ENCODE data around the gene RIMS3.

GRCh38 chr1:40645118-40645680 lies 20.3 kb downstream of the RIMS3 start:
- no peak for TF ChIP-seq EZH2 (IDR thresholded peaks at IDR 0.05; ENCODE audit: borderline replicate concordance, insufficient read depth, low read length, poor library complexity, severe bottlenecking)
- no peak for TF ChIP-seq CTCF (IDR thresholded peaks at IDR 0.05; ENCODE audit: poor library complexity, severe bottlenecking)
- no peak for TF ChIP-seq TAF1 (IDR thresholded peaks at IDR 0.05; ENCODE audit: low read depth)
- TF ChIP-seq RAD21 (conservative IDR thresholded peaks at IDR 0.05): no peak
- TF ChIP-seq REST (IDR thresholded peaks at IDR 0.05; ENCODE audit: borderline replicate concordance): no peak
- no peak for TF ChIP-seq POLR2AphosphoS5 (IDR thresholded peaks at IDR 0.05)
- TF ChIP-seq MXI1 (conservative IDR thresholded peaks at IDR 0.05; ENCODE audit: poor library complexity, severe bottlenecking): no peak

Data from neural cell (in vitro differentiated cells).